Panc1 (cell line): ENCODE data around the gene RYR3. TPM values are rescaled to one million over a fixed set of nuclear protein-coding genes. Genes with fewer than 3 reads are reported as not detected.
A peak's percentile ranks its signal among the peaks of the same experiment; 100 is the strongest.

Source experiments
- ATAC-seq: fragments of 200-7000 bp; cut with Tn5 transposase; 2 replicates; pipeline ENCODE4 v1.9.1; 2020; ENCODE audit warnings: mild to moderate bottlenecking, moderate library complexity
- BruUV-seq: library from RNA; stranded (reverse); fragments of 400-500 nt; replicated peaks from 2 replicates; lab custom pipeline; 2021; lab: Mats Ljungman, UMichigan
- CTCF ChIA-PET: fragments of 300-600 bp; sonication (Branson Sonifier 250); formaldehyde crosslinking; loops from one replicate; lab custom pipeline; 2022; ENCODE audit warnings: antibody characterized with exemption; lab: Charles Lee
- POLR2A ChIA-PET: fragments of 300-600 bp; sonication (Branson Sonifier 250); formaldehyde crosslinking; loops from one replicate; lab custom pipeline; 2022; ENCODE audit warnings: antibody characterized with exemption; lab: Charles Lee
- DNase-seq: peaks from one replicate; pipeline ENCODE4 v3.0.0-alpha.2; 2010; ENCODE audit warnings: low read depth, low spot score
- H3K27ac ChIP-seq: 2 replicates; pipeline ENCODE4 v1.5.1; 2011; ENCODE audit warnings: mild to moderate bottlenecking, low read length, inconsistent platforms
- H3K27me3 ChIP-seq: fragments of 200-500 bp; sonication (Bioruptor generic); 2 replicates; pipeline ENCODE4 v1.6.0; 2014; ENCODE audit warnings: low read length, inconsistent platforms; ENCODE audit not compliant: control insufficient read depth, insufficient read depth
- H3K36me3 ChIP-seq: fragments of 200-500 bp; sonication (Bioruptor generic); 2 replicates; pipeline ENCODE4 v1.5.1; 2014; ENCODE audit warnings: inconsistent platforms, mild to moderate bottlenecking, low read length, moderate library complexity; ENCODE audit not compliant: control insufficient read depth, insufficient read depth
- H3K4me1 ChIP-seq: 2 replicates; pipeline ENCODE4 v1.5.1; 2011; ENCODE audit warnings: inconsistent platforms, mild to moderate bottlenecking, low read length, moderate library complexity; ENCODE audit not compliant: control insufficient read depth, insufficient read depth
- H3K4me3 ChIP-seq, 2 experiments: 2 replicates each; pipeline ENCODE4 v1.5.1; 2011 to 2012; ENCODE audit warnings: low read depth in 2 of 2, low read length in 2 of 2, mild to moderate bottlenecking in 2 of 2, inconsistent platforms in 1 of 2, moderate library complexity in 1 of 2
- H3K9me3 ChIP-seq: fragments of 200-500 bp; sonication (Bioruptor generic); 2 replicates; pipeline ENCODE4 v1.5.1; 2014; ENCODE audit warnings: low read depth, mild to moderate bottlenecking, inconsistent platforms, low read length, moderate library complexity; ENCODE audit not compliant: control insufficient read depth, insufficient read depth
- CTCF ChIP-seq: fragments of 450-650 bp; IDR thresholded peaks from 2 replicates; pipeline ENCODE4 v1.5.1; 2017; ENCODE audit warnings: mild to moderate bottlenecking
- REST ChIP-seq, 2 experiments: IDR thresholded peaks; 2 replicates each; pipeline ENCODE4 v1.6.1; 2011 to 2012; ENCODE audit warnings: low read depth in 2 of 2, control low read depth in 1 of 2, low read length in 1 of 2, mild to moderate bottlenecking in 1 of 2, moderate library complexity in 1 of 2; ENCODE audit not compliant: insufficient read depth in 1 of 2
- SIN3A ChIP-seq: IDR thresholded peaks from 2 replicates; pipeline ENCODE4 v1.6.1; 2012; ENCODE audit warnings: low read depth, mild to moderate bottlenecking, low read length, moderate library complexity, borderline replicate concordance; ENCODE audit not compliant: insufficient read depth
- in situ Hi-C: cut with HindIII; loops from 2 replicates; pipeline ENCODE4 v1.10.0; 2016; ENCODE audit warnings: low sequenced_read_pairs, low pct_unique_long_range_greater_than_20kb
- intact Hi-C: fragments of 100-400 bp; cut with micrococcal nuclease; formaldehyde crosslinking; loops from one replicate; pipeline ENCODE4 v1.10.0; 2022; ENCODE audit not compliant: unreplicated experiment
- total RNA-seq: library from RNA; stranded (reverse); gene quantifications from one replicate; pipeline ENCODE4 v1.2.1, GENCODE V29; 2021; ENCODE audit not compliant: unreplicated experiment

The RYR3 gene
- total RNA-seq, 1 experiment from 2014 or later, result not detected

GRCh38 chr15:33735637-33736247 is 425.0 kb downstream of the RYR3 start:
- Histone ChIP-seq H3K4me1 (no peaks in the 10 kb centered on the region), H3K36me3 (no peaks in the 10 kb centered on the region), H3K4me3 (no peak overlapping the region), H3K27ac (no peak overlapping the region), H3K9me3 (no peaks in the 10 kb centered on the region), H3K27me3 (no peaks in the 10 kb centered on the region)
- ChIA-PET POLR2A (no interaction called here), CTCF (interaction anchor here (0.5 kb wide), 1 partner anchor 388 kb away, joined by 4 read pairs; no protein-coding TSS in a partner anchor)
- ATAC-seq (peak; percentile 92), DNase-seq (peak; percentile 20)
- in situ Hi-C loops, result no loop called here
- BruUV-seq, result no TSS peak
- intact Hi-C loops, result loop anchor here (5.0 kb wide), 3 partner anchors 237 to 503 kb away; no protein-coding TSS in a partner anchor
- TF ChIP-seq REST (IDR thresholded peaks at IDR 0.05; ENCODE audit: insufficient read depth in 1 of 2, low read depth in 2 of 2, low read length in 1 of 2) (no peak), CTCF (peak; percentile 85)

GRCh38 chr15:33737687-33738601 is 427.2 kb downstream of the RYR3 start:
- Histone ChIP-seq H3K4me1 (no peaks in the 10 kb centered on the region), H3K27me3 (no peaks in the 10 kb centered on the region), H3K9me3 (no peaks in the 10 kb centered on the region), H3K4me3 (no peak overlapping the region), H3K36me3 (no peaks in the 10 kb centered on the region), H3K27ac (no peak overlapping the region)
- peak; percentile 92 for TF ChIP-seq CTCF
- TF ChIP-seq SIN3A, result no peak
- in situ Hi-C loops, result no loop called here
- POLR2A ChIA-PET, result no interaction called here
- CTCF ChIA-PET, result interaction anchor here (0.6 to 1.1 kb wide), 8 partner anchors 9 to 377 kb away, joined by 3 to 9 read pairs (median 4); no protein-coding TSS in a partner anchor
- intact Hi-C loops, result loop anchor here (5.0 kb wide), 3 partner anchors 234 to 506 kb away; no protein-coding TSS in a partner anchor
- BruUV-seq, result no TSS peak
- peak; percentile 91 for ATAC-seq
- peak; percentile 33 for DNase-seq
